CD8-positive, alpha-beta memory T cell (primary cell): Measurements from ENCODE around the gene PBX4. TPM values are rescaled to one million over a fixed set of nuclear protein-coding genes. Genes with fewer than 3 reads are reported as not detected.
A peak's percentile ranks its signal among the peaks of the same experiment; 100 is the strongest.

Experiments used
- CTCF ChIA-PET: fragments of 350-600 bp; sonication (Branson Sonifier 250); formaldehyde crosslinking; loops from one replicate; lab custom pipeline; 2021; ENCODE audit warnings: antibody characterized with exemption; lab: Charles Lee
- POLR2A ChIA-PET: fragments of 350-600 bp; sonication (Branson Sonifier 250); formaldehyde crosslinking; loops from one replicate; lab custom pipeline; 2021; ENCODE audit warnings: antibody characterized with exemption; lab: Charles Lee
- DNase-seq, 5 donors: peaks; one replicate each; pipeline versions ENCODE4 v3.0.0 to v3.0.0-alpha.2; 2020 to 2022; ENCODE audit warnings: mixed read lengths in 1 of 5
- H3K27ac ChIP-seq: one replicate; pipeline ENCODE4 v1.7.0; 2013; ENCODE audit warnings: low read depth, mild to moderate bottlenecking, low read length, moderate library complexity
- H3K27me3 ChIP-seq: 2 replicates; pipeline ENCODE4 v1.7.0; 2013; ENCODE audit warnings: low read length, mild to moderate bottlenecking; ENCODE audit not compliant: insufficient read depth, poor library complexity, severe bottlenecking
- H3K36me3 ChIP-seq: 2 replicates; pipeline ENCODE4 v1.7.0; 2013; ENCODE audit warnings: mild to moderate bottlenecking, low read length, moderate library complexity; ENCODE audit not compliant: insufficient read depth
- H3K4me1 ChIP-seq: 2 replicates; pipeline ENCODE4 v1.7.0; 2013; ENCODE audit warnings: mild to moderate bottlenecking, low read length, moderate library complexity; ENCODE audit not compliant: insufficient read depth
- H3K4me3 ChIP-seq: 2 replicates; pipeline ENCODE4 v1.7.0; 2013; ENCODE audit warnings: mild to moderate bottlenecking, low read length
- H3K9me3 ChIP-seq: 2 replicates; pipeline ENCODE4 v1.7.0; 2013; ENCODE audit warnings: mild to moderate bottlenecking, low read length
- H3K27ac Mint-ChIP-seq, 8 donors: one replicate each; pipeline ENCODE4 v1.8.0; 2020 to 2021; ENCODE audit warnings: mixed read lengths in 8 of 8, mild to moderate bottlenecking in 6 of 8, inconsistent platforms in 3 of 8, moderate library complexity in 3 of 8
- H3K27me3 Mint-ChIP-seq, 2 donors: one replicate each; pipeline ENCODE4 v1.8.0; 2020 to 2021; ENCODE audit warnings: mixed read lengths in 2 of 2, mild to moderate bottlenecking in 1 of 2, moderate library complexity in 1 of 2
- H3K36me3 Mint-ChIP-seq, 3 donors: one replicate each; pipeline ENCODE4 v1.8.0; 2020 to 2021; ENCODE audit warnings: mixed read lengths in 3 of 3, inconsistent platforms in 1 of 3, mild to moderate bottlenecking in 1 of 3
- H3K4me1 Mint-ChIP-seq, 3 donors: one replicate each; pipeline ENCODE4 v1.8.0; 2020 to 2021; ENCODE audit warnings: mixed read lengths in 3 of 3, inconsistent platforms in 1 of 3, mild to moderate bottlenecking in 1 of 3
- H3K4me3 Mint-ChIP-seq, 7 donors: one replicate each; pipeline ENCODE4 v1.8.0; 2020 to 2021; ENCODE audit warnings: mixed read lengths in 7 of 7, mild to moderate bottlenecking in 6 of 7, moderate library complexity in 4 of 7, inconsistent platforms in 2 of 7
- H3K9me3 Mint-ChIP-seq, 5 donors: one replicate each; pipeline ENCODE4 v1.8.0; 2020 to 2022; ENCODE audit warnings: mixed read lengths in 5 of 5, mild to moderate bottlenecking in 3 of 5, moderate library complexity in 2 of 5, inconsistent platforms in 1 of 5
- polyA plus RNA-seq: library from polyadenylated mRNA; unstranded; fragments of 300-500 nt; fragmentation: Illumina TruSeq; gene quantifications from one replicate; pipeline ENCODE4 v1.2.3, GENCODE V29; 2021
- total RNA-seq, 2 experiments: library from RNA; stranded (reverse); gene quantifications; one replicate each; pipeline ENCODE4 v1.2.3, GENCODE V29; 2021

PBX4 gene
- total and polyA plus RNA-seq, 3 experiments from 2014 or later: 8.3 to 17.1 (median 15.0) TPM

DNA sequence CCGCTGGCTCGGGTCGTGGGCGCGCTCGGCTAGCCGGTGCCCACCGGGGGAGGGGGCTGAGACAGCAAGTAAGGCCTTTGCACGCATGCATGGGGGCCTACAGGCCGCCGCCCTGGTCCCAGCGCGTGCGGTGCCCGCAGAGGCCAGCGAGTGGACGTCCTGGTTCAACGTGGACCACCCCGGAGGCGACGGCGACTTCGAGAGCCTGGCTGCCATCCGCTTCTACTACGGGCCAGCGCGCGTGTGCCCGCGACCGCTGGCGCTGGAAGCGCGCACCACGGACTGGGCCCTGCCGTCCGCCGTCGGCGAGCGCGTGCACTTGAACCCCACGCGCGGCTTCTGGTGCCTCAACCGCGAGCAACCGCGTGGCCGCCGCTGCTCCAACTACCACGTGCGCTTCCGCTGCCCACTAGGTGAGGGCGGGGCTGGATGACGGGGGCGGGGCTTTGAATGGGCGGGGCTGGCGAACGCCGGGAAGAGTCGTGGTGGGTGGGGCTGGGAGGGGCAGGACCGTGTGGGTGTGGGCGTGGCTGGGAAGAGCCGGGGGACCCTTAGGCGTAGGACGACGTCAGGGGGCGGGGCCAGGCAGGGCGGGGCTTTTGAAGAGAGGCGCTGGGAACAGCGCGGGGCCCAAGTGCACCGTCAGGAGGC, 78.3 kb downstream of the PBX4 start:
- peaks cover 24% of the 10 kb centered on the region for H3K4me1 ChIP-seq
- H3K27me3 ChIP-seq: peaks cover 3% of the 10 kb centered on the region
- POLR2A ChIA-PET: no interaction called here
- peak overlapping the region; percentile 50 for H3K4me3 ChIP-seq
- CTCF ChIA-PET: interaction anchor here (1.0 to 1.3 kb wide), 2 partner anchors 8 to 104 kb away, joined by 3 to 4 read pairs; no protein-coding TSS in a partner anchor
- Mint-ChIP-seq H3K9me3 (peaks cover 0 to 3% (median 0%) of the 10 kb centered on the region in 5 donors), H3K27ac (peak overlapping the region in 2 of 8 donors; percentile 54 to 86), H3K4me3 (peak overlapping the region; percentile 50 to 90 (median 77)), H3K4me1 (peaks cover 18 to 42% (median 23%) of the 10 kb centered on the region in 3 donors), H3K27me3 (peaks cover 3 to 4% of the 10 kb centered on the region in 2 donors), H3K36me3 (no peaks in the 10 kb centered on the region)
- DNase-seq: peak; percentile 36 to 74 (median 51)
- no peak overlapping the region for H3K27ac ChIP-seq
- no peaks in the 10 kb centered on the region for H3K9me3 ChIP-seq
- no peaks in the 10 kb centered on the region for H3K36me3 ChIP-seq

DNA sequence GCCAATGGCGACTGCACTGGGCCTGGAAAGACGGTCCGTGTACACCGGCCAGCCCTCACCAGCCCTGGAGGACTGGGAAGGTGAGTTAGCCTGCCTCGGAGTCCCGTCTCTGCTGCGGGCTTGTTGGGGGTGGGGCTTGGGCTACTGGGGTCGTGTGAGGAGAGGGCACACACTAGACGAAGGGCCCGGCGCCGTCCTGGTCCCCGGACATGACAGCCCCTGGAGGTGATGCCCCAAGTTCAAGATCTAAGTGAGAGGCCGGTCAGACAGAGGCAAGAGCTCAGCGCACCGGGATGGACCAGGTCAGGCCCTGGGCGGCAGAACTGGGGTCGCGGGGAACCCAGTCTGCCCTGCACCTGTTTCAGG, 78.8 kb downstream of the PBX4 start:
- DNase-seq: no peak
- peaks cover 0 to 3% (median 0%) of the 10 kb centered on the region in 5 donors for H3K9me3 Mint-ChIP-seq
- POLR2A ChIA-PET: no interaction called here
- Histone ChIP-seq H3K36me3 (no peaks in the 10 kb centered on the region), H3K27ac (no peak overlapping the region), H3K27me3 (peaks cover 3% of the 10 kb centered on the region), H3K4me3 (no peak overlapping the region), H3K9me3 (no peaks in the 10 kb centered on the region), H3K4me1 (peaks cover 24% of the 10 kb centered on the region)
- H3K27ac Mint-ChIP-seq: no peak overlapping the region
- peak overlapping the region in 4 of 7 donors; percentile 28 to 70 (median 62) for H3K4me3 Mint-ChIP-seq
- no peaks in the 10 kb centered on the region for H3K36me3 Mint-ChIP-seq
- H3K4me1 Mint-ChIP-seq: peaks cover 18 to 42% (median 23%) of the 10 kb centered on the region in 3 donors
- H3K27me3 Mint-ChIP-seq: peaks cover 3 to 4% of the 10 kb centered on the region in 2 donors
- CTCF ChIA-PET: interaction anchor here (1.0 to 1.2 kb wide), 2 partner anchors 14 to 104 kb away, joined by 3 to 6 read pairs; no protein-coding TSS in a partner anchor

DNA sequence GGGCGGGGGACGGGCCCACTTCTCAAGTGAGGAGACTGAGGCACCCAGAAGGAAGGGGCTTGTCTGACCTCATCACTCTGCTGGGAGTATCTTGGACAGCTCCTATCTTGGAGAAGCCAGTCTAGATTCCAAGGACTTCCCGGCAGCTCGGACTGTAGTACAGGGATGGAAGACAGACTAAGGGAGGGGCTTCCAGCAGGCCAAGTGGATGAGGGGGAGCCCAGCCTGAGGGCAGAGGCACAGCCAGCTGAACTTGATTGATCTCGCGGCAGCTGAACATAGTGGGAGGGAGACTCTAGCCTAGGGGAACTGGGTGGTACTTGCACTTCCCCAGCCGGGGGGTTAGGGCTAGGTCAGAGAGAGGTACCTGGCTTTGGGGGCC, 79.7 kb downstream of the PBX4 start:
- H3K4me1 ChIP-seq: peaks cover 24% of the 10 kb centered on the region
- POLR2A ChIA-PET: no interaction called here
- Mint-ChIP-seq H3K9me3 (peaks cover 0 to 3% (median 0%) of the 10 kb centered on the region in 5 donors), H3K27ac (peak overlapping the region in 5 of 8 donors; percentile 15 to 79 (median 47)), H3K4me3 (peak overlapping the region; percentile 33 to 78 (median 55)), H3K27me3 (peaks cover 3 to 4% of the 10 kb centered on the region in 2 donors), H3K4me1 (peaks cover 18 to 42% (median 23%) of the 10 kb centered on the region in 3 donors), H3K36me3 (no peaks in the 10 kb centered on the region)
- H3K4me3 ChIP-seq: no peak overlapping the region
- H3K36me3 ChIP-seq: no peaks in the 10 kb centered on the region
- CTCF ChIA-PET: interaction anchor here (0.7 to 1.2 kb wide), 2 partner anchors 13 to 15 kb away, joined by 3 to 6 read pairs; no protein-coding TSS in a partner anchor
- peaks cover 3% of the 10 kb centered on the region for H3K27me3 ChIP-seq
- H3K9me3 ChIP-seq: no peaks in the 10 kb centered on the region
- no peak overlapping the region for H3K27ac ChIP-seq
- DNase-seq: no peak

DNA sequence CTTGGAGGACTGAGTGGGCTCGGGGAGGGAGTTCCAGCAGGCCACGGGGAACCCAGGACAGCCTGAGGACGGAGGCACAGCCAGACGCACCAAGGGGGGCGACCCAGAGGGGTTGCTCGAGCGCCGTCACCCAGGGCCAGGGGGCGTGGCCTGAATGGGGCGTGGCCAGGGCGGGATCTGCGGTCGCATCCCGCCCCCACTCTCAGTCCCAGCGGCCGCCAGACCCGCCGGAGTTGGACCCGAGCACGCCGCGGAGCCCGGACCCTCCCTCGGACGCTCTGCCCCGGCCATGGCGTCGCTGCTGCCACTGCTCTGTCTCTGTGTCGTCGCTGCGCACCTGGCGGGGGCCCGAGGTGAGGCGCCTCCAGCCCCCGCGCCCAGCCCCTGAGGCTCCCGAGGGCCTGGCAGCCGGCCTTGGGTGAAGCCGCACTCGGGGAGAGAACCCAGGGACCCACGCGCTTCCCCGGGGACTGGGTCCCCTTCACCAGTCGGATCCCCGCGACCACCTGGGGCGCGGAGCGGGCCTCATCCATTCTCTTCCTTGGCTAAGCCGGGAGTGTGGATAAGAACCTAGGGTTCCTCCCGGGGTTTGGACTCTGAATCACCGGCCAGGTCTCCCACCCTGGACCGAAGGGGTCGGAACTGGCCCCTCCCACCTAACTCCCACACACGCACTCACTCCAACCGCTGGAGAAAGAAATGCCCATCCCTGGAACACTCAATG, 80.3 kb downstream of the PBX4 start, which contains the start of gene CILP2:
Gene CILP2, plus strand, starts transcription at position 205 of the 724 bp plus-strand sequence. Its CDS starts 85 bp downstream, at position 290.
- H3K36me3 Mint-ChIP-seq: no peaks in the 10 kb centered on the region
- H3K27ac Mint-ChIP-seq: peak within 1 kb of the TSS; percentile 47 to 87 (median 71)
- H3K27ac ChIP-seq: no peak within 1 kb of the TSS
- CTCF ChIA-PET: interaction anchor here (0.7 to 1.2 kb wide), 2 partner anchors 13 to 16 kb away, joined by 3 to 6 read pairs; no protein-coding TSS in a partner anchor
- peaks cover 3 to 4% of the 10 kb centered on the region in 2 donors for H3K27me3 Mint-ChIP-seq
- DNase-seq: peak; percentile 23 to 65 (median 44)
- peaks cover 3% of the 10 kb centered on the region for H3K27me3 ChIP-seq
- peaks cover 24% of the 10 kb centered on the region for H3K4me1 ChIP-seq
- no peaks in the 10 kb centered on the region for H3K36me3 ChIP-seq
- H3K4me3 ChIP-seq: no peak within 1 kb of the TSS
- no peaks in the 10 kb centered on the region for H3K9me3 ChIP-seq
- peaks cover 18 to 42% (median 23%) of the 10 kb centered on the region in 3 donors for H3K4me1 Mint-ChIP-seq
- POLR2A ChIA-PET: no interaction called here
- peaks cover 0 to 3% (median 0%) of the 10 kb centered on the region in 5 donors for H3K9me3 Mint-ChIP-seq
- H3K4me3 Mint-ChIP-seq: peak within 1 kb of the TSS; percentile 70 to 88 (median 77)

DNA sequence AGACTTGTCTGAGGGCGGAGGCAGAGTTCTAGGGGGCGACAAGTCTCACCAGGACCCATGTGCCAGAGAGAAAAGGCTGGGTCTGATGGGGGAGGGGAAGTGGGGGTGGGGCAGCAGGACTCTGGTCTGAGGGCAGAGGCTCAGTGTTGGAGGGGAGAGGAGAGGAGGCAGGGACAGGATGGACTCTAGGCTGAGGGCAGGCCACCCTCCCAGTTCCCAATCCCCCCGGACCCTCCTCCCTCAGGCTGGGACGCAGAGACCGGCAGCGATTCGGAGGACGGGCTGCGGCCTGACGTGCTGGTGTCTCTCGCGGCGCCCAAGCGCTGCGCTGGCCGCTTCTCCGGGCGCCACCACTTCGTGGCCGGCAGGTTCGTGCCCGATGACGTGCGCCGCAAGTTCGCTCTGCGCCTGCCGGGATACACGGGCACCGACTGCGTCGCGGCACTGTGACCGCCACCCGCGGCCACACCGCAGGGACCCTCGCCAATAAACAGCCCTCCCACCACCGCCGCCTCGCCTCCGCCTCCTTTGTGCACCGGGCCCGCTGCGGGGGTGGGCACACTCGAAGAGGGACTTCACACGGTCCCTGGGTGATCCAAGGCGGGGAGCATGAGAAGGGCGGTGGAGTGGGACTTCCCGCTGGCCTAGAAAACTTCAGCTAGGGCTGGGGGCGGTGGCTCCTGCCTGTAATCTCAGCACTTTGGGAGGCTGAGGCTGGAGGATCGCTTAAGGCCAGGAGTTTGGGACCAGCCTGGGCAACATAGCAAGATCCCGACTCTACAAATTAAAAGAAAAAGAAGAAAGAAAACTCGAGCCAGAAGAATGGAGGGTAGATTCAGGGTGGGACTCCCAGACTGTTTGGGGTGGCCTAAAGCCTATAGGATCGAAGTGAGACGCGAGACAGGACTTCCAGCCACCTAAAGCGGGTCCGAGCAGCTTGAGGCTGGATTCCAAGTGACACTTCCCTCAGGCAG, 81.1 kb downstream of the PBX4 start:
- Mint-ChIP-seq H3K9me3 (peaks cover 0 to 3% (median 0%) of the 10 kb centered on the region in 5 donors), H3K27ac (peak overlapping the region in 7 of 8 donors; percentile 61 to 87 (median 72)), H3K27me3 (peaks cover 3 to 4% of the 10 kb centered on the region in 2 donors), H3K4me3 (peak overlapping the region; percentile 64 to 88 (median 77)), H3K4me1 (peaks cover 20 to 48% (median 23%) of the 10 kb centered on the region in 3 donors), H3K36me3 (no peaks in the 10 kb centered on the region)
- Histone ChIP-seq H3K27me3 (peaks cover 3% of the 10 kb centered on the region), H3K36me3 (no peaks in the 10 kb centered on the region), H3K9me3 (no peaks in the 10 kb centered on the region), H3K4me1 (peaks cover 28% of the 10 kb centered on the region), H3K27ac (no peak overlapping the region), H3K4me3 (no peak overlapping the region)
- ChIA-PET POLR2A (no interaction called here), CTCF (no interaction called here)
- peak in 2 of 5 donors; percentile 30 to 60 for DNase-seq

DNA sequence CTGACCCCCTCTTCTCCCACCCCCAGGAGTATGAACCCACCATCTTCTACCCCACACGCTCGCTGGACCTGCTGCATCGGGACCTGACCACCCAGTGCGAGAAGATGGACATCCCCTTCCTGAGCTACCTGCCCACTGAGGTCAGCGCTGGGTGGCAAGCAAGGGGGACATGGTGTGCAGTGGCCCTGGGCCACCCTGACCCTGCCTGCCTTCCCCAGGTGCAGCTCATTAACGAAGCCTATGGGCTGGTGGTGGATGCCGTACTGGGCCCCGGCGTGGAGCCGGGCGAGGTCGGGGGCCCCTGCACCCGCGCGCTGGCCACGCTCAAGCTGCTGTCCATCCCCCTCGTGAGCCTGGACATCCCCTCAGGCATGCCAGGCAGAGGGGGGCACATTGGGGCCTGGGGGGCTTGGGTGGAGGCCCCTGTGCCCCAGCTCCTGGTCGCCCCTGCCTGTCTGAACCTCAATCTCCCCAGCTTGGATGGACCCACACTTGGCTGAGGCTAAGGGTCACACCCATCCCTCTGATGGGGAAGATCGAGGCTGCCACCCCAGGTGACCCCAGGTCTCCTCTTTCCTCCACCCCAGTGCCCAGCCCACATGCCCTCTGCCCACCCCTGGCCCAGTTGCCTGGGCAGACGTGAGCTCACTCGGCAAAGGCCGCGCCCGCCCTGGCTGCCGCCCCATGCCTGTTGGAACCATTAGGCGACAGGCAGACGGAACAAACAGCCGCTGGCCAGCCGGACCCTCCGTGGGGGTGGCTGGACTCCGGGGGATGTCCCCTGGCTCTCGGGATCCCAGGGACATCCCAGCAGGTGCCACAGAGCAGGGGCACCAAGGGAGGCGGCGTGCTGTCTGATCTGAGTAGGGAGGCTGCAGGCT, 82.9 kb downstream of the PBX4 start:
- no peak overlapping the region for H3K27ac ChIP-seq
- Mint-ChIP-seq H3K4me3 (no peak overlapping the region), H3K4me1 (peaks cover 14 to 35% (median 20%) of the 10 kb centered on the region in 3 donors), H3K36me3 (peaks cover 0 to 5% (median 3%) of the 10 kb centered on the region in 3 donors), H3K27ac (peak overlapping the region in 1 of 8 donors; percentile 43), H3K27me3 (peaks cover 3 to 4% of the 10 kb centered on the region in 2 donors), H3K9me3 (peaks cover 0 to 3% (median 0%) of the 10 kb centered on the region in 5 donors)
- no peaks in the 10 kb centered on the region for H3K36me3 ChIP-seq
- ChIA-PET CTCF (interaction anchor here (7.5 kb wide), 1 partner anchor 110 kb away, joined by 50 read pairs; the partner anchor contains the start of gene GMIP), POLR2A (no interaction called here)
- H3K4me3 ChIP-seq: no peak overlapping the region
- no peaks in the 10 kb centered on the region for H3K27me3 ChIP-seq
- H3K4me1 ChIP-seq: peaks cover 17% of the 10 kb centered on the region
- no peaks in the 10 kb centered on the region for H3K9me3 ChIP-seq
- DNase-seq: no peak
